Pancreas (tissue), 10 donors: ENCODE measurements around the gene EFHD2. TPM values are rescaled to one million over a fixed set of nuclear protein-coding genes. Genes with fewer than 3 reads are reported as not detected.

Experiments
- ATAC-seq, 4 donors: fragments of 200-7000 bp; cut with Tn5 transposase; one replicate each; pipeline versions ENCODE4 v1.8.0 to v1.9.1; 2020; ENCODE audit warnings: mild to moderate bottlenecking in 4 of 4, moderate library complexity in 4 of 4
- DNase-seq, 6 donors: peaks; one replicate each; pipeline ENCODE4 v3.0.0-alpha.2; 2020
- FAIRE-seq: peaks from 2 replicates; lab custom pipeline; 2012; peaks lifted over from hg19 to GRCh38; lab: Jason Lieb, UNC
- H3K27ac ChIP-seq, 4 donors: fragments of 200-600 bp; sonication (generic); 1 replicate in 3 of 4; 2 replicates in 1 of 4; pipeline versions ENCODE4 v1.5.0 to v1.8.0; 2020
- H3K27me3 ChIP-seq, 4 donors: fragments of 200-600 bp; one replicate each; pipeline ENCODE4 v1.8.0; 2021
- H3K36me3 ChIP-seq, 3 donors: fragments of 200-600 bp; sonication (generic) in 1 of 3; one replicate each; pipeline versions ENCODE4 v1.5.0 to v1.8.0; 2020 to 2021
- H3K4me1 ChIP-seq, 3 donors: fragments of 200-600 bp; one replicate each; pipeline ENCODE4 v1.8.0; 2021
- H3K4me3 ChIP-seq, 4 donors: fragments of 200-600 bp; sonication (generic) in 2 of 4; one replicate each; pipeline versions ENCODE4 v1.5.0 to v1.8.0; 2020 to 2021
- H3K9me3 ChIP-seq, 4 donors: fragments of 200-600 bp; one replicate each; pipeline ENCODE4 v1.8.0; 2021
- CTCF ChIP-seq, 4 donors: fragments of 200-600 bp; sonication (generic) in 3 of 4; IDR thresholded peaks; one replicate each; pipeline versions ENCODE4 v1.5.0 to v1.8.0; 2021; ENCODE audit warnings: antibody characterized with exemption in 4 of 4
- WGBS, 2 donors: extraction: QIAGEN DNeasy Blood & Tissue Kit; methylation state at CpG; one replicate each; pipeline ENCODE4 v1.1.7; 2013; 5-methylcytosine and 5-hydroxymethylcytosine counted together
- intact Hi-C, 3 donors: fragments of 100-400 bp; cut with DNase I; formaldehyde crosslinking; loops; one replicate each; pipeline versions ENCODE4 v1.11.1 to v1.14.2; 2022
- polyA plus RNA-seq, 2 donors: library from polyadenylated mRNA; stranded (reverse); fragments of 200-250 nt; gene quantifications; one replicate each; pipeline ENCODE4 v1.2.3, GENCODE V29; 2013
- total RNA-seq, 6 donors: library from RNA; stranded (reverse); fragmentation: NEBNext Ultra II Directional in 4 of 6; extraction: Animal tissue kit (Norgen Biotek cat#: 25700) in 4 of 6; gene quantifications; one replicate each; pipeline versions ENCODE4 v1.2.1 to v1.2.4, GENCODE V29; 2021 to 2023
- donor health status: healthy with polysubstance abuse.
- donor health status: DM: no; HTN: no; CAD: no; lungs with moderate emphysema.
- donor health status: DM: no; HTN: no; CAD: no.
- donor health status: control.
- donor health status: control.
- donor health status: Bipolar disorder and iron deficiency.
- donor health status: DM: yes; HTN: yes; CAD: no.
- donor health status: DM: no; HTN: no; CAD: no.
- donor health status: DM: no; HTN: no; CAD: no.
- donor health status: DM: yes; HTN: yes; CAD: no.

The EFHD2 gene
- total RNA-seq (10 to 100 TPM; 35.9 to 43.6 (median 38.8) TPM), polyA plus RNA-seq (10 to 100 TPM; 30.5 to 47.4 TPM)

GRCh38 chr1:15409388-15410222 is at the start of gene EFHD2:
EFHD2 (plus strand) TSS chr1:15409888; CDS start chr1:15409972, 84 bp downstream.
- peak within 1 kb of the TSS; percentile 50 to 68 (median 62) for H3K27ac ChIP-seq
- no peak for TF ChIP-seq CTCF (IDR thresholded peaks at IDR 0.05)
- no peaks in the 10 kb centered on the region for H3K9me3 ChIP-seq
- H3K4me1 ChIP-seq = peaks cover 0 to 9% (median 8%) of the 10 kb centered on the region in 3 donors
- 0 to 1% methylated on average over 77 to 99 of the region's 99 CpGs for WGBS, 2 donors
- intact Hi-C loops = loop anchor here in 1 of 3 donors (5.0 kb wide), 1 partner anchor 82 kb away; no protein-coding TSS in a partner anchor
- ATAC-seq = peak; percentile 78 to 91 (median 82)
- DNase-seq = peak; percentile 80 to 94 (median 86)
- H3K4me3 ChIP-seq = peak within 1 kb of the TSS; percentile 82 to 93 (median 89)
- no peaks in the 10 kb centered on the region for H3K36me3 ChIP-seq
- FAIRE-seq = no peak
- no peaks in the 10 kb centered on the region for H3K27me3 ChIP-seq

- no peak for ATAC-seq
- H3K27me3 ChIP-seq = no peaks in the 10 kb centered on the region
- FAIRE-seq = no peak
- intact Hi-C loops = no loop called here
- no peaks in the 10 kb centered on the region for H3K9me3 ChIP-seq
- no peak overlapping the region for H3K4me3 ChIP-seq
- no peaks in the 10 kb centered on the region for H3K36me3 ChIP-seq
- no peaks in the 10 kb centered on the region for H3K4me1 ChIP-seq
- TF ChIP-seq CTCF (IDR thresholded peaks at IDR 0.05) = no peak
- WGBS, 2 donors = 93 to 94% methylated on average over 14 of the region's 14 CpGs
- no peak overlapping the region for H3K27ac ChIP-seq
- no peak for DNase-seq
Measured at GRCh38 chr1:15360700-15361099, 49.0 kb upstream of the EFHD2 start.

- no peak for DNase-seq
- Histone ChIP-seq H3K4me1 (peaks cover 0 to 6% (median 0%) of the 10 kb centered on the region in 3 donors), H3K27me3 (no peaks in the 10 kb centered on the region), H3K9me3 (no peaks in the 10 kb centered on the region), H3K36me3 (no peaks in the 10 kb centered on the region), H3K4me3 (no peak overlapping the region), H3K27ac (no peak overlapping the region)
- 92 to 93% methylated on average over 13 of the region's 13 CpGs for WGBS, 2 donors
- FAIRE-seq = no peak
- intact Hi-C loops = no loop called here
- no peak for ATAC-seq
- no peak for TF ChIP-seq CTCF (IDR thresholded peaks at IDR 0.05)
Measured at GRCh38 chr1:15362096-15362736, 47.5 kb upstream of the EFHD2 start.

- H3K4me1 ChIP-seq = peaks cover 0 to 6% (median 0%) of the 10 kb centered on the region in 3 donors
- H3K4me3 ChIP-seq = no peak overlapping the region
- peak in 1 of 4 donors; percentile 40 for ATAC-seq
- WGBS, 2 donors = 91 to 97% methylated on average over 4 of the region's 4 CpGs
- H3K9me3 ChIP-seq = no peaks in the 10 kb centered on the region
- no peak for DNase-seq
- H3K36me3 ChIP-seq = no peaks in the 10 kb centered on the region
- FAIRE-seq = no peak
- H3K27me3 ChIP-seq = no peaks in the 10 kb centered on the region
- intact Hi-C loops = no loop called here
- no peak overlapping the region for H3K27ac ChIP-seq
- TF ChIP-seq CTCF (IDR thresholded peaks at IDR 0.05) = no peak
Measured at GRCh38 chr1:15362737-15363128, 47.0 kb upstream of the EFHD2 start.
